A204.1 (cell line): ENCODE results near the gene RADIL.

ENCODE experiments used
- FAIRE-seq: peaks from 2 replicates; lab custom pipeline; 2012; peaks lifted over from hg19 to GRCh38; lab: Jason Lieb, UNC

RADIL gene

GRCh38 chr7:4754433-4755010 lies 129.0 kb downstream of the RADIL start:
- FAIRE-seq, result no peak

- no peak for FAIRE-seq
Observed at GRCh38 chr7:4753598-4754432, 129.7 kb downstream of the RADIL start.

GRCh38 chr7:4751398-4751947 lies 132.0 kb downstream of the RADIL start:
- no peak for FAIRE-seq

- FAIRE-seq, result no peak
Observed at GRCh38 chr7:4749798-4750197, 133.7 kb downstream of the RADIL start.

- FAIRE-seq, result no peak
Observed at GRCh38 chr7:4749363-4749762, 134.2 kb downstream of the RADIL start.
